ENCODE results near the gene HLCS. TPM values are rescaled to one million over a fixed set of nuclear protein-coding genes. Genes with fewer than 3 reads are reported as not detected.

Gene HLCS
- total and polyA plus RNA-seq, 2 of the 4 experiments (the other 2 are of a cell fraction) = 10.6 to 21.0 TPM

GRCh38 chr21:36891121-36891520 lies 75.3 kb downstream of the HLCS start:
- Histone ChIP-seq H4K20me1 (ENCODE audit: insufficient read depth, low read length) (no peaks in the 10 kb centered on the region), H2AFZ (replicated peaks; ENCODE audit: low read length, poor library complexity) (no peak overlapping the region), H3K9me1 (ENCODE audit: insufficient read depth, low read length) (0 out of 2 replicates have a peak, but pooled peaks cover 3% of the 10 kb centered on the region), H3K36me3 (ENCODE audit: control insufficient read depth, insufficient read depth, low read length) (peaks cover 6% of the 10 kb centered on the region; the same call in 1 of the 2 replicates), H2AK9ac (replicated peaks; ENCODE audit: low read depth, low read length, poor library complexity) (no peak overlapping the region), H3K4me2 (ENCODE audit: low read depth, low read length) (no peak overlapping the region), H4K91ac (ENCODE audit: insufficient read depth, low read depth, low read length) (no peak overlapping the region), H2AK5ac (ENCODE audit: low read depth, low read length) (no peak overlapping the region), H3K27ac (ENCODE audit: insufficient read depth, low read length) (no peak overlapping the region), H3K9me3 (ENCODE audit: control insufficient read depth, insufficient read depth, low read length) (no peaks in the 10 kb centered on the region), H2BK20ac (ENCODE audit: low read depth, low read length) (no peak overlapping the region), H3K18ac (ENCODE audit: low read depth, low read length) (no peak overlapping the region), H3K4me3 (ENCODE audit: insufficient read depth, low read depth, low read length) (no peak overlapping the region), H4K5ac (ENCODE audit: low read depth, low read length) (no peak overlapping the region), H3K4me1 (ENCODE audit: control insufficient read depth, insufficient read depth, low read length) (no peaks in the 10 kb centered on the region; the same call in 1 of the 2 replicates), H3K27me3 (ENCODE audit: control insufficient read depth, insufficient read depth, low read length) (no peaks in the 10 kb centered on the region), H2BK15ac (ENCODE audit: low read depth, low read length) (no peak overlapping the region), H3K4ac (ENCODE audit: low read depth, low read length) (no peak overlapping the region), H3K79me1 (ENCODE audit: low read depth in 1 of 2, low read length in 2 of 2) (peaks cover 0 to 9% of the 10 kb centered on the region in 2 experiments; a peak in 2 of 4 replicates), H3K14ac (replicated peaks; ENCODE audit: low read depth, low read length) (no peak overlapping the region), H4K8ac (ENCODE audit: low read depth in 2 of 2, low read length in 2 of 2) (no peak overlapping the region), H3K9ac (ENCODE audit: low read depth, low read length) (no peak overlapping the region), H2BK120ac (ENCODE audit: low read depth, low read length) (no peak overlapping the region), H3K23ac (ENCODE audit: low read depth, low read length) (no peak overlapping the region), H3K56ac (ENCODE audit: extremely low read depth, insufficient read depth, low read length) (no peak overlapping the region), H2BK5ac (ENCODE audit: low read depth, low read length, poor library complexity, severe bottlenecking) (no peak overlapping the region)
- intact Hi-C loops (cut with micrococcal nuclease) = no loop called here
- no peak for TF ChIP-seq CEBPB (IDR thresholded peaks at IDR 0.05; ENCODE audit: low read depth, low read length)
- no peak for TF ChIP-seq MXI1 (IDR thresholded peaks at IDR 0.05; ENCODE audit: borderline replicate concordance, low read depth, low read length)
- TF ChIP-seq POLR2A (IDR thresholded peaks at IDR 0.05; ENCODE audit: low read depth, low read length) = no peak
- TF ChIP-seq CHD1 (IDR thresholded peaks at IDR 0.05; ENCODE audit: low read depth, low read length) = no peak
- TF ChIP-seq USF2 (IDR thresholded peaks at IDR 0.05; ENCODE audit: low read depth, low read length) = no peak
- no peak for TF ChIP-seq RAD21 (IDR thresholded peaks at IDR 0.05; ENCODE audit: low read length)
- TF ChIP-seq RCOR1 (IDR thresholded peaks at IDR 0.05; ENCODE audit: insufficient replicate concordance, low read length) = no peak
- TF ChIP-seq ELK1 (IDR thresholded peaks at IDR 0.05; ENCODE audit: borderline replicate concordance, low read depth, low read length) = no peak
- no peak for TF ChIP-seq BHLHE40 (IDR thresholded peaks at IDR 0.05; ENCODE audit: low read depth, low read length)
- TF ChIP-seq SMC3 (IDR thresholded peaks at IDR 0.05; ENCODE audit: low read depth, low read length) = no peak
- TF ChIP-seq FOS (IDR thresholded peaks at IDR 0.05; ENCODE audit: low read depth, low read length) = no peak
- TF ChIP-seq MAZ (IDR thresholded peaks at IDR 0.05; ENCODE audit: borderline replicate concordance, low read depth, low read length) = no peak
- TF ChIP-seq MAFK (IDR thresholded peaks at IDR 0.05; ENCODE audit: low read depth, low read length) = no peak
- BruUV-seq (replicated peaks) = no TSS peak
- no peak for ATAC-seq (ENCODE audit: low read depth)
- dilution Hi-C loops (cut with HindIII; ENCODE audit: low sequenced_read_pairs, unreplicated experiment) = no loop called here
- DNase-seq = no peak
- WGBS, 2 experiments (ENCODE audit: extremely low coverage in 2 of 2, insufficient read length in 1 of 2) = 100% methylated on average over 1 of the region's 5 CpGs; no CpG with 5 or more reads in 1 of the 2 experiments
- POLR2A ChIA-PET (ENCODE audit: unreplicated experiment) = no interaction called here
- in situ Hi-C loops (cut with MboI; ENCODE audit: low sequenced_read_pairs) = no loop called here
- CTCF ChIA-PET = no interaction called here

All from IMR-90 (cell line).